A172 (cell line): ENCODE data around the gene PPARGC1A. TPM values are rescaled to one million over a fixed set of nuclear protein-coding genes. Genes with fewer than 3 reads are reported as not detected.

Experiments
- DNase-seq: peaks from one replicate; pipeline ENCODE4 v3.0.0-alpha.2; 2015; ENCODE audit warnings: low spot score
- total RNA-seq: library from RNA; depleted of rRNA; stranded (reverse); fragments of >200 nt; shearing (Covaris generic); gene quantifications from 2 replicates; pipeline ENCODE4 v1.2.3, GENCODE V29; 2014; rRNA removed

The PPARGC1A gene
- total RNA-seq, result 2.1 and 3.1 TPM in 2 replicates

GRCh38 chr4:23889814-23890341 lies at the start of gene PPARGC1A:
PPARGC1A (minus strand) TSS chr4:23890047; CDS start chr4:23889957, 90 bp downstream.
- DNase-seq, result peak; percentile 37

GRCh38 chr4:23938796-23939195 lies 48.9 kb upstream of the PPARGC1A start:
- DNase-seq, result no peak

GRCh38 chr4:23937173-23937572 lies 47.3 kb upstream of the PPARGC1A start:
- no peak for DNase-seq

GRCh38 chr4:23934915-23935314 lies 45.1 kb upstream of the PPARGC1A start:
- peak; percentile 87 for DNase-seq

- no peak for DNase-seq
Measured at GRCh38 chr4:23934223-23934622, 44.4 kb upstream of the PPARGC1A start.

- no peak for DNase-seq
Measured at GRCh38 chr4:23932901-23933308, 43.1 kb upstream of the PPARGC1A start.

GRCh38 chr4:23932186-23932585 lies 42.3 kb upstream of the PPARGC1A start:
- DNase-seq, result no peak

GRCh38 chr4:23931489-23931830 lies 41.6 kb upstream of the PPARGC1A start:
- no peak for DNase-seq

- DNase-seq, result peak; percentile 28
Measured at GRCh38 chr4:23930750-23931488, 41.1 kb upstream of the PPARGC1A start.

GRCh38 chr4:23929248-23929647 lies 39.4 kb upstream of the PPARGC1A start:
- no peak for DNase-seq

GRCh38 chr4:23924556-23924955 lies 34.7 kb upstream of the PPARGC1A start:
- no peak for DNase-seq

- DNase-seq, result no peak
Measured at GRCh38 chr4:23923840-23924239, 34.0 kb upstream of the PPARGC1A start.

GRCh38 chr4:23923141-23923540 lies 33.3 kb upstream of the PPARGC1A start:
- no peak for DNase-seq

- DNase-seq, result no peak
Measured at GRCh38 chr4:23922541-23923111, 32.8 kb upstream of the PPARGC1A start.

GRCh38 chr4:23922013-23922412 lies 32.2 kb upstream of the PPARGC1A start:
- DNase-seq, result no peak

- no peak for DNase-seq
Measured at GRCh38 chr4:23921447-23921845, 31.6 kb upstream of the PPARGC1A start.

GRCh38 chr4:23920716-23921446 lies 31.0 kb upstream of the PPARGC1A start:
- DNase-seq, result no peak

GRCh38 chr4:23920296-23920695 lies 30.4 kb upstream of the PPARGC1A start:
- DNase-seq, result no peak

GRCh38 chr4:23916282-23916681 lies 26.4 kb upstream of the PPARGC1A start:
- no peak for DNase-seq

- no peak for DNase-seq
Measured at GRCh38 chr4:23915459-23916132, 25.7 kb upstream of the PPARGC1A start.

- no peak for DNase-seq
Measured at GRCh38 chr4:23911675-23912455, 22.0 kb upstream of the PPARGC1A start.
